Measurements from ENCODE around the gene OR5B21.

Gene OR5B21

DNA sequence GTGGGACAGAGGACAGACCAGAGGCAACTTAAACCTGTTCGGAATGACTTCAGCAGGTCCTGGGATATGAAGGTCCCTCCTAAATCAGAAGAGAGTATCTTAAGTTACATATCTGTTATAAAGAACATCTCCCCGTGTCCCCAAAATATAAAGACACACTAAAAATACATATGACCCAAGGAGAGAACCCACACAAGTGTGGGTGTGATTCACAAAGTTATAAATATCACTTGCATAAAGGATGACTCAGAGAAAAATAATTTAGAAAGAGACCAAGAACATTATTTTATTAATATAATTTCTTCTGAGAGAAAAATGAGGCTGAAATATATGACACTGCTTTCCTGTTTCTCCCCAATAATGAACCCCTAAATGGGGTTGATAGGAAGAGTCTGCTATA lies 14.2 kb downstream of the OR5B21 start:
- Histone ChIP-seq H3K4me3 (ENCODE audit: low read length) (no peak overlapping the region), H3K4me1 (ENCODE audit: control insufficient read depth, low read depth, low read length) (no peaks in the 10 kb centered on the region), H3K9me3 (ENCODE audit: control insufficient read depth, low read depth, low read length) (no peaks in the 10 kb centered on the region), H3K27me3 (ENCODE audit: control insufficient read depth, insufficient read depth, low read length) (no peaks in the 10 kb centered on the region), H3K27ac (ENCODE audit: low read length) (no peak overlapping the region), H3K9ac (ENCODE audit: low read length) (no peak overlapping the region), H3K36me3 (ENCODE audit: control insufficient read depth, low read depth, low read length) (no peaks in the 10 kb centered on the region)

DNA sequence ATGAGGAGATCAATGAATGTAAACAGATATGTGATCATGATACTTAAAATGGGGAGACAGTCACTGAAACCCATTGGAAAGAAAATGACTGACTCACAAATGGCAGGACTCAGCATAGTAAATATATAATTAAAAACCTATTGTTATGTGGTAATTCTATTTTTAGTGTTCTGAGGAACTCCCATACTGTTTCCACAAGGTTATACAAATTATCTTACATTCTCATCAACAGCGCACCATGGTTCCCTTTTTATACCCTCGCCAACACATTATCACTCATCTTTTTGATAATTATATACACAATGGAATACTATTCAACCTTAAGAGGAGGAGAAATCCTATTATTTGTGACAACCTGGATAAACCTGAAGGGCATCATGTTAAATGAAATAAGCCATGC lies 17.1 kb downstream of the OR5B21 start:
- Histone ChIP-seq H3K9ac (ENCODE audit: low read length) (no peak overlapping the region), H3K4me1 (ENCODE audit: control insufficient read depth, low read depth, low read length) (no peaks in the 10 kb centered on the region), H3K36me3 (ENCODE audit: control insufficient read depth, low read depth, low read length) (no peaks in the 10 kb centered on the region), H3K4me3 (ENCODE audit: low read length) (no peak overlapping the region), H3K27ac (ENCODE audit: low read length) (no peak overlapping the region), H3K27me3 (ENCODE audit: control insufficient read depth, insufficient read depth, low read length) (no peaks in the 10 kb centered on the region), H3K9me3 (ENCODE audit: control insufficient read depth, low read depth, low read length) (no peaks in the 10 kb centered on the region)

DNA sequence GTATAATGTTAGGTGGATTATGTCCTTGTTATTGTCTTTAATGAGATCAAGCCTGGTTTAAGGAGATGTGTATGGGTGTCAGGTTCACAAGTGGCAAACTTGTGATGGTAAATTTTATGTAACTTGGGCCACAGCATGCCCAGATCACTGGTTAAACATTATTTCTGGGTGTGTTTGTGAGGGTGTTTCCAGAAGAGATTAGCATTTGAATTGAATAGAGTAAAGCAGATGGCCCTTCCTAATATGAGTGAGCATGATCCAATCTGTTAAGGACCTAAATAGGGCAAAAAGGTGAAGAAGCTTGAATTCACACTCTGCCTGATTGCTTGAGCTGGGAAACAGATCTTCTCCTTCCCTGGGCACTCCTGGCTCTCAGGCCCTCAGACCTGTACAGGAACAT lies 20.7 kb downstream of the OR5B21 start:
- Histone ChIP-seq H3K9ac (ENCODE audit: low read length) (no peak overlapping the region), H3K36me3 (ENCODE audit: control insufficient read depth, low read depth, low read length) (no peaks in the 10 kb centered on the region), H3K27me3 (ENCODE audit: control insufficient read depth, insufficient read depth, low read length) (no peaks in the 10 kb centered on the region), H3K9me3 (ENCODE audit: control insufficient read depth, low read depth, low read length) (no peaks in the 10 kb centered on the region), H3K4me3 (ENCODE audit: low read length) (no peak overlapping the region), H3K4me1 (ENCODE audit: control insufficient read depth, low read depth, low read length) (no peaks in the 10 kb centered on the region), H3K27ac (ENCODE audit: low read length) (no peak overlapping the region)

DNA sequence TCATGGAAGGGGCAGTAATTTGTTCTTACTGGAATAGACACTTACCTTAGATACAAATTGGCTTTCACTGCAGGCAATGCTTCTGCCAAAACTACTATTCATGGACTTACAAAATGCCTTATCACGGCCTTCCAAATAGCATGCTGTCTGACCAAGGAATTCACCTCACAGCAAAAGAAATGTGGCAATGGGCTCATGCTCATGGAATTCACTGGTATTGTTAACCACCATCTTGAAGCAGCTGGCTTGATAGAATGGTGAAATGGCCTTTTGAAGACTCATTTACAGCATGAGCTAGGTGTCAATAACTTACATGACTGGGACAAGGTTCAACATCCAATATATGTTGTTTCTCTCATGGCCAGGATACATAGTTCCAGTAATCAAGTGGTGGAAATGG lies 21.9 kb downstream of the OR5B21 start:
- H3K4me1 ChIP-seq (ENCODE audit: control insufficient read depth, low read depth, low read length): no peaks in the 10 kb centered on the region
- no peak overlapping the region for H3K4me3 ChIP-seq (ENCODE audit: low read length)

DNA sequence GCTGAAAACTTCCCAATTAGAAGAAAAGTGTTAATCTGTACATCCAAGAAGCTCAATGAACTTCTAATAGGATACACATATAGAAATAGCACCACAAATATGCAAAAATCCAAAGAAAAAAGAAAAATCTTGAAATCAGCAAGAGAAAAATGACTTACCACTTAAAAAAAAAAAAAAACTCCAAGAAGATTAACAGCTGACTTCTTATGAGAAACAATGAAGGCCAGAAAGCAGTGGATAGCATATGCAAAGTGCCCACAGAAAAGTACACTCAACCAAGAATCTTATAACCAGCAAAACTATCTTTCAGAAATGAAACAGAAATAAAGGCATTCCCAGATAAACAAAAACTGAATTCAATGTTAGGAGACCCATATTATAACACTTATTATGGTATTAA lies 36.0 kb downstream of the OR5B21 start:
- Histone ChIP-seq H3K9me3 (ENCODE audit: control insufficient read depth, low read depth, low read length) (peaks cover 17% of the 10 kb centered on the region), H3K4me3 (ENCODE audit: low read length) (no peak overlapping the region), H3K9ac (ENCODE audit: low read length) (no peak overlapping the region), H3K27ac (ENCODE audit: low read length) (no peak overlapping the region), H3K4me1 (ENCODE audit: control insufficient read depth, low read depth, low read length) (no peaks in the 10 kb centered on the region), H3K27me3 (ENCODE audit: control insufficient read depth, insufficient read depth, low read length) (no peaks in the 10 kb centered on the region), H3K36me3 (ENCODE audit: control insufficient read depth, low read depth, low read length) (no peaks in the 10 kb centered on the region)

More for the DNA sequence above, 21.9 kb downstream of the OR5B21 start:
- Histone ChIP-seq H3K27ac (ENCODE audit: low read length) (no peak overlapping the region), H3K9ac (ENCODE audit: low read length) (no peak overlapping the region), H3K36me3 (ENCODE audit: control insufficient read depth, low read depth, low read length) (no peaks in the 10 kb centered on the region), H3K9me3 (ENCODE audit: control insufficient read depth, low read depth, low read length) (no peaks in the 10 kb centered on the region), H3K27me3 (ENCODE audit: control insufficient read depth, insufficient read depth, low read length) (no peaks in the 10 kb centered on the region)

DNA sequence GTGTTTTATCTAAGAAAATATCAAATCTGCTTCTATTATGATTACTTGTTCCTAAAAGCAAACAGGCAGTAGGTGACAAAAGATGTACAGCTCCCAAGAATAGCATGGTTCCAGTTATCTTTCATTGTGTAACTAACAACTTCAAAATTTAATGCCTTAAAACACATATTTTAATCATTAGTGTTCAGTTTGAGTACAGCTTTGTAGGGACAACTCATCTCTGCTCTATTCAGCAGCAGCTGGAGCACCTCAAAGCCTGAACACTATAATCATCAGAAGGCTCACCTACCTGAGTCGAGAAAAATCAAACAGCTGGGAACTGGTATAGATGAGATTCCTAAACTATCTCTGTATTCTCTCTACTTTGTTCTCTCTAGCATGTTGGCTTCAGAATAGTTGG lies 41.6 kb downstream of the OR5B21 start:
- Histone ChIP-seq H3K4me3 (ENCODE audit: low read length) (no peak overlapping the region), H3K27ac (ENCODE audit: low read length) (no peak overlapping the region), H3K27me3 (ENCODE audit: control insufficient read depth, insufficient read depth, low read length) (no peaks in the 10 kb centered on the region), H3K9ac (ENCODE audit: low read length) (no peak overlapping the region), H3K9me3 (ENCODE audit: control insufficient read depth, low read depth, low read length) (peaks cover 11% of the 10 kb centered on the region), H3K36me3 (ENCODE audit: control insufficient read depth, low read depth, low read length) (no peaks in the 10 kb centered on the region), H3K4me1 (ENCODE audit: control insufficient read depth, low read depth, low read length) (no peaks in the 10 kb centered on the region)

DNA sequence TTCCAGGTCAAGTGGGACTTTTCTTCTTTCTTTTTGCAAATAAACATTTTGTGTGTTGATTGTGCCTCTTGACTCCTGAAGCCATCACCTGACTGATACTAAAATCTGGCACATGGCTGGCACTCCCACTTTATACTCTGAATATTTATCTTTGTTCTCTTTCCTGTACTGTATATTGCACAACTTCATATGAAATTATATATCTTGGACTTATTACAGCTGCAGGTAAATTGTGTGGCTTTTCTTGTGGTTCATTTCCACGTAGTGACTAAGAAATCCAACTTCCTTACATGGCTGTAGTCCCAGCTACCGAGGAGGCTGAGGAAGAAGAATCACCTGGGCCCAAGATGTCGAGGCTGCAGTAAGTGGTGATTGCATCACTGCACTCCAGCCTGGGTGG lies 42.2 kb downstream of the OR5B21 start:
- Histone ChIP-seq H3K36me3 (ENCODE audit: control insufficient read depth, low read depth, low read length) (no peaks in the 10 kb centered on the region), H3K27ac (ENCODE audit: low read length) (no peak overlapping the region), H3K4me3 (ENCODE audit: low read length) (no peak overlapping the region), H3K27me3 (ENCODE audit: control insufficient read depth, insufficient read depth, low read length) (no peaks in the 10 kb centered on the region), H3K4me1 (ENCODE audit: control insufficient read depth, low read depth, low read length) (no peaks in the 10 kb centered on the region), H3K9ac (ENCODE audit: low read length) (no peak overlapping the region), H3K9me3 (ENCODE audit: control insufficient read depth, low read depth, low read length) (peaks cover 8% of the 10 kb centered on the region)
